GM12873 (cell line): Measurements from ENCODE around the gene SNRPD2.

ENCODE experiments used
- TF ChIP-seq, protein P1 (sequence below): IDR thresholded peaks from 2 replicates; pipeline ENCODE4 v1.5.1; 2012; ENCODE audit warnings: low read depth, mild to moderate bottlenecking, moderate library complexity, low read length, control low read depth; ENCODE audit not compliant: insufficient read depth; ENCODE audit errors: missing control alignments

The SNRPD2 gene

DNA sequence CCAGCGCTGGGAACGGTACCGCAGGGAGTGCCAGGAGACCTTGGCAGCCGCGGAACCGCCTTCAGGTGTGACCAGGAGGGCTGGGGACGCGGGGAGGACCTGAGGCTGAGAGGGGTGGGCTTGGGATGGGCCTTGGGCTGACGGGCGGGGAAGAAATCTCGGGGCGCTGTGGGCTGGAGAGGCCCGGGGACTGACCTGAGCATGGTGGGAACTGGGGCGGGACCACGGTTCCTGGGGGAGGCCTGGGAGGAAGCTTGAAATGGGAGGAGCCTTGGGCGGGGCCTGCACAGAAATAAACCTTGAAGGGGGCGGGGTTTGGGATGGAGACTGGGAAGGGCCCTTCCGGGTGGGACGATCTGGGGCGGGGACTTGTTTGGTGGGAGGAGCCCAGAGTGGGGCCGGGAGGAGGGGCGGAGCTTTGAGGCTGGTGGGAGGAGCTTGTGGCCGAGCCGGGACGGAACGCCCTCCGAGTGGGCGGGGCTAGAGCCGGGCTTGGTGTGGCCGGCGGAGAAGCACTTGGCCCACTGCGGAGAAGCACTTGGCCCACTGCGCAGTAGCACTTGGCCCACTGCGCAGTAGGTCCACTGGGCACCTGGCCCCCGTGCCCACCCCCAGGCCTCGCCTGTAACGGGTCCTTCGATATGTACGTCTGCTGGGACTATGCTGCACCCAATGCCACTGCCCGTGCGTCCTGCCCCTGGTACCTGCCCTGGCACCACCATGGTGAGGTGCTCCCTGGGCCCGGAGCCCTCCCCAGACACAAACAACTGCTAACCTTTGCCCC, 20.9 kb downstream of the SNRPD2 start:
- TF ChIP-seq, protein P1, sequence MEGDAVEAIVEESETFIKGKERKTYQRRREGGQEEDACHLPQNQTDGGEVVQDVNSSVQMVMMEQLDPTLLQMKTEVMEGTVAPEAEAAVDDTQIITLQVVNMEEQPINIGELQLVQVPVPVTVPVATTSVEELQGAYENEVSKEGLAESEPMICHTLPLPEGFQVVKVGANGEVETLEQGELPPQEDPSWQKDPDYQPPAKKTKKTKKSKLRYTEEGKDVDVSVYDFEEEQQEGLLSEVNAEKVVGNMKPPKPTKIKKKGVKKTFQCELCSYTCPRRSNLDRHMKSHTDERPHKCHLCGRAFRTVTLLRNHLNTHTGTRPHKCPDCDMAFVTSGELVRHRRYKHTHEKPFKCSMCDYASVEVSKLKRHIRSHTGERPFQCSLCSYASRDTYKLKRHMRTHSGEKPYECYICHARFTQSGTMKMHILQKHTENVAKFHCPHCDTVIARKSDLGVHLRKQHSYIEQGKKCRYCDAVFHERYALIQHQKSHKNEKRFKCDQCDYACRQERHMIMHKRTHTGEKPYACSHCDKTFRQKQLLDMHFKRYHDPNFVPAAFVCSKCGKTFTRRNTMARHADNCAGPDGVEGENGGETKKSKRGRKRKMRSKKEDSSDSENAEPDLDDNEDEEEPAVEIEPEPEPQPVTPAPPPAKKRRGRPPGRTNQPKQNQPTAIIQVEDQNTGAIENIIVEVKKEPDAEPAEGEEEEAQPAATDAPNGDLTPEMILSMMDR, result no peak

DNA sequence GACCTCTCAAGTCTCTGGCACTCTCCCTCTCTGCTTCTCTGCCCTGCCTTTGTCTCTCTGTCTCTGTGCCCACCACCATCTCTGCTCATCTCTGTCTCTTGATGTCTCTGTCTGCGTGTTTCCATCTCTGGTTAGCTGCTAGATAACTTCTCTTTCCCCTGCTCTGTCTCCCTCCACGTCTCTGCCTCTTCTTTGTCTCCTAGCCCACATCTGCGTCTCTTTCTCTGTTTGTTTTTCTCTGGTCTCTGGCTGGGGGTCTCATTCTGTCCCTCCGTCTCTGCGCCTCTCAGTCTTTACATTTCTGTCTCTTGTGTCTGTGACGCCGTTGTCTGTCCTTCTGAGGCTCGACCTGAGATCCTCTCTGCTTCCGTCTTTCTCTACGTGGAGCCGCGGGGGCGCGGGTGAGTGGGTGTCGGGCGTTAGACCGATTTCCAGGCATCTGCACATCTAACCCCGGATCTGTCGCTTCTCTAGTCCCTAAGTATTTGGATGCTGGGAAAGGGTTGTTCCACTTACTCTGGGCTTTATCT, 23.3 kb downstream of the SNRPD2 start:
- TF ChIP-seq, protein P1, result no peak

DNA sequence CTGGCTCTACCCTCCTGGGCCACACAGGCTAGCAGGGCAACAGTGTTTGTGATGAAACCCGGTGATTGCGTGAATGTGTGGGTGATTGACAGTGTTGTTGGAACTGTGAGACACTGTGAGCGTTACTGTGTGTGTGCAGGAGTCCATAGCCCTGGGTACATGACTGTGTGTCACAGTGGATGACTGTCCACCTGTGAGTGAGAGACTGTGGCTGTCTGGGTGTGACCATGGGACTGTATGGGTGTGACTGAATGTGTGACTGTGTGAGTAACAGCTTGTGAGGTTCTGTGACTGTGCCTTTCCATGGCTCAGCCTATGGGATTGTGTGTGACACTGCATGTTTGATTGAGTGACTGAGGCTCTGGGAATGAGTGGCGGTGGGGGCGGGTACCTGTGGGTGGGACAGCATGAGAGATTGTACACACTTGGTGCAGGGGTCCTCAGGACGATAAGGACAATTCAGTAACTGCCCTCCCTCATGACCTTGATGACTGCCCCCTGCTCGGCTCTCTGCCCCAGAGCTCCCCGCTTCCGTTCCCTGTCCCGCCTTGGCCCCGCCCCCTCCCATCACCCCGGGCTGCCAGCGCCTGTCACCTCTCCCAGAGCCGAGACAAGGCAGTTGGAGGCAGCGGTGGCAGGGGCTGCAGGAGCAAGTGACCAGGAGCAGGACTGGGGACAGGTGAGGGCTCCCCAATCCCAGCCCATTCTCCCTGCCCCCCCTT, 24.0 kb downstream of the SNRPD2 start, which contains the start of gene GIPR:
TSS of gene GIPR (plus strand) at position 602 of the 722 bp plus-strand sequence. CDS start 1,300 bp downstream, outside the sequence.
- TF ChIP-seq, protein P1, result no peak

DNA sequence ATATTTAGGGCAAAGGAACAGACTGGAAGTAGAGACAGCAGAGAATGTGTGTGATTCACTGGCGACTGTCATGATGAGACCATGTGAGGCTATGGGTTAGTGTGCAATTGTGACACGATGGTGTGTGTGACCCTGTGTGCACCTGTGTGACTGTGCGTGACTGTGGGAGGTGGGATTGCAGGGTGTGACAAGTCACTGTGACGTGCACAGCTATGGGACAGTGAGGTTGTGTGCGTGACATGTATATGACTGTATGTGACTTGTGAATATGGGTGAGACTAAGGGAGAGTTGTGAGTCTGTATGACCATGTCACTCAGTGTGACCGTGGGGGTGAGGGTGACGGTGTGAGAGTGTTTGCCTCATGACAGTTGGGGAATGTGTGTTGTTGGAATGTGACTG, 27.2 kb downstream of the SNRPD2 start:
- TF ChIP-seq, protein P1, result no peak

DNA sequence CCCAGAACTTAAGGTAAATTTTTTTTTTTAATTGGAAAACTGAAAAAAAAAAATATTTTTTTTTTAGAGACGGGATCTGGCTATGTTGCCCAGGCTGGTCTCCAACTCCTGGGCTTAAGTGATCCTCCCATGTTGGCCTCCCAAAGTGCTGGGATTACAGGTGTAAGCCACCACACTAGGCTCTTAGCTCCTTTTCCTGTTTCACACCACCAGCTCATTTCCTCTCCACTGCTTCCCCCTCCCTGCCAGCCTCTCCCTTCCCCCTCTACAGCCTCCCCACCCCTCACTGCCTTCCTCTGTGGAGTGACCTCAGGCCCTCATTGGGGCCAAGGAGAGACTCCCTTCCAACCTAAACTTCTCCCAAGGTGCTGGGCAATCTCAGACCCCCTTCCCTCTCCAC, 28.0 kb downstream of the SNRPD2 start:
- TF ChIP-seq, protein P1, result no peak

DNA sequence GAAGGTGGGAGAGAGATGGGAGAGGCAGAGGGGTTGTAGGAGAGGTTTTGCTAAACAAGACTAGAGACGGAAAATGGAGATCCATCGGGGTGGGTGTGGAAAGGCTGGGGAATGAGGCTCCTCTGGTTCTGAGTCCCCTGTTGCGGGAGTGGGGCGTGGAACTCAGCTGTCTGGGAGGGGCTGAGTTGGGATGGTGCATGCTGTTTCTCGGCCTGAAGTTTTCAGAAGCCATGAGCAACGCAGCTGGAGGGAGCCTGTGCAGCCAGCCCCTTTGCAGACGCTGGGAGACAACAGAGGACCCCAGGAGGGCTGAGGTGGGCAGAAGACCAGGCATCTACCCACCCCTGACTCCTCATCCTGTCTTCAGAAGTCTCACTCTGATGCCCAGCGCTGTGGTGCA, 31.1 kb downstream of the SNRPD2 start:
- TF ChIP-seq, protein P1, result no peak

DNA sequence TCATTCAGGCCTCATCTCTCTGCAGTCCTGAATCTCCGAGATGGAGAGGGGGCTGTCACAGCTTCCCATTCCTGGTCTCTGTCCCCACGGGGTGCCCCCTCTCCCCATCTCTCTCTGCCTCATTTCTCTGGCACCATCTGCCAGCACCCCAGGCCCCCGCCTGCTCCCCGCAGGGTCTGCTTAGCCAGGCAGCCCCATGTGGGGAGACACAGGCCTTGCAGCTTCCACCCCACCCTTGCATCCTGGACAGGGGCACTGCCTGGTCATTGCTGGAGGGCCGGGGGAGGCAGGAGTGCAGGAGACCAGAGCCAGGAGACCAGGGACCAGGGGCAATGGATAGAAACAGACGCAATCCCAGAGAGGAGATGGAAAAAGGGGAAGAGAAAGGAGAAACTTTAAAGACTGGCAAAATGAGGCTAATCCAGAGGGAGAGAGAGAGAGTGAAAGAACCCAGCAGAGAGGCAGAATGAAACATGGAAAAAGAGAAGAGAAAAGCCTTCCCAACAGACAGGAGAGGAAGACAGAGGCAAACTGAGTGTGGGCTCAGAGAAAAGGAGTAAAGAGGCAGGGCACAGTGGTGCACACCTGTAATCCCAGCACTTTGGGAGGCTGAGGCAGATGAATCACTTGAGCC, 32.5 kb downstream of the SNRPD2 start:
- TF ChIP-seq, protein P1, result no peak
